22Rv1 (cell line): ENCODE measurements around the gene SLC40A1.

Experiments used
- H3K27ac ChIP-seq: fragments of 450-650 bp; 2 replicates; pipeline ENCODE4 v1.5.1; 2017
- CTCF ChIP-seq: fragments of 450-650 bp; IDR thresholded peaks from 2 replicates; pipeline ENCODE4 v1.5.1; 2017; ENCODE audit warnings: mild to moderate bottlenecking
- ZFX ChIP-seq: fragments of 450-650 bp; IDR thresholded peaks from 2 replicates; pipeline ENCODE4 v1.6.1; 2017; ENCODE audit warnings: antibody characterized with exemption, borderline replicate concordance

Gene SLC40A1

GRCh38 chr2:189544318-189545042 lies 36.1 kb downstream of the SLC40A1 start:
- H3K27ac ChIP-seq, result no peak overlapping the region
- TF ChIP-seq ZFX (no peak), CTCF (no peak)

- TF ChIP-seq CTCF (no peak), ZFX (no peak)
- H3K27ac ChIP-seq, result no peak overlapping the region
Observed at GRCh38 chr2:189543367-189543766, 37.2 kb downstream of the SLC40A1 start.

DNA sequence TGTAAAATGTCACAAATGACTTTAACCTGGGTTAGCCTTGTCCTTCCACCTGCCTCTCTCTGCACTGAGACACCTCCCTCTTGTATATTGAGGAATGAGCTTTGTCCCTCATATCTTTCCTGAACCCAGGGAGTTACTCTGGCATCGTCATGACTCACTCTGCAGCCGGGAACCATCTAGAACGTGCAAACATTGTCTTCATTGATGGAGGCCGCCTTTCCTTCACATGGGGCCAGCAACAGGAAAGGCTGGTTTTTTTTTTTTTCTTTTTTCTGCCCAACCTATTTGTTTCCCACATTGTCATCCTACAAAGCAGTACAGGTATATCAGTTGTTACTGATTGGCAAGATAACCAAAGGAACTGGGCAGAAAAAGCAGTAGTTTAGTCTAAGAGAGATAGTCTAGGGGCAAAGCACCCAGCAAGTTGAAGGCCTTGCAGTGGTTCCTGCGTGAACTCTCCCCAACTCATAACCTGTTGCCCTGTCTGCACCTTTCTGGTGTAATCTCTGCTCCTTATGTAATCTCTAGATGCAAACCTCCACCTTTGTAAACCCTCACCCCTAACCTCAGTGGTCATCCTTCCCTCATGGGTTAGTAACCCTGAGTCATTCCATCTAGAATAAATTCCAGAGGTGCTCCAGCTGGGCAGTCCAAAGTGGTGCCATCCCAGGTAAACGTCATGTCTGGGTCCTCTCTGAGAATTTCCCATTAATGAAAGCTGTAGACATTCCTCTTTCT lies 38.3 kb downstream of the SLC40A1 start:
- TF ChIP-seq ZFX (no peak), CTCF (no peak)
- H3K27ac ChIP-seq, result no peak overlapping the region

DNA sequence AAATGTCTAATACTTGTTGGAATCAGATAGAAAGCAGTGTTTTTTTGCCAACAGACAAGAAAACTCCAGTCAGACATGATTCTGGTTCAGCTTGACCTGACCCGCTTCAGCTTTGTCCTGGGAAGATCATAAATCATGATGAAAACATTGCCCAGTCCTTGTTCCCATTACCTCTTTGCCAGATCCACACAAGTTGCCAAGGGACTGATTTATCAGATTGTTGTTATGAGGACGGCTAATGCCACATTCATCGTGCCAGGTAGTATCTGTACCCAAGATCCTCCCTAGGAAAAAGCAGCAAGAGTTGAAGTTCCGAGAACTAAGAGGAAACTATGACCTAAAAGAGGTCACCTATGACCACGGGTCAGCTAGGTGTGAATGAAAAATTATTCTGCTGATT lies 39.0 kb downstream of the SLC40A1 start:
- H3K27ac ChIP-seq, result no peak overlapping the region
- TF ChIP-seq ZFX, result no peak
- no peak for TF ChIP-seq CTCF

DNA sequence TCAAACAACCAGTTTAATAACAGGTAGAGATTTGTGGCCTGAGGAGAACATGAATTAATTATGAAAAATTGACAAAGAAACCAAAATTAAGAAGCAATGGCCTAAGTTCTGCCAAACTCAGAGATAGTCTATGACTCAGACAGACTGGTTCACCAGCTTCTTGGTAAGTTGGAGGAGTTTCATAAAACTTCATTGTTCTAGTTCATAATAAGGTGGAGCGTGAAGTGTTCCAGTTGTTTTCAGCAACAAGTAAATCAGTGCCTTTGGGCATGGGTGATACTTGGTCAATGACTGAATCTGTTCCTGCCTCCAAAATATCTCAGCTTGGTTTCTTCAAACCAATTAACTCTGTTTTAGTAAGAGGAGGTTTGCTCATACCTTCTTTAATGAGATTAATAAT lies 40.0 kb downstream of the SLC40A1 start:
- no peak for TF ChIP-seq CTCF
- no peak for TF ChIP-seq ZFX

GRCh38 chr2:189538402-189538801 lies 42.2 kb downstream of the SLC40A1 start:
- TF ChIP-seq ZFX (no peak), CTCF (no peak)
- no peak overlapping the region for H3K27ac ChIP-seq

More for the DNA sequence above, 40.0 kb downstream of the SLC40A1 start:
- H3K27ac ChIP-seq, result no peak overlapping the region

- TF ChIP-seq CTCF (no peak), ZFX (no peak)
Observed at GRCh38 chr2:189536830-189537229, 43.8 kb downstream of the SLC40A1 start.

More at GRCh38 chr2:189536830-189537229, 43.8 kb downstream of the SLC40A1 start:
- H3K27ac ChIP-seq, result no peak overlapping the region
